ENCODE measurements around the gene SNRPN.

DNA sequence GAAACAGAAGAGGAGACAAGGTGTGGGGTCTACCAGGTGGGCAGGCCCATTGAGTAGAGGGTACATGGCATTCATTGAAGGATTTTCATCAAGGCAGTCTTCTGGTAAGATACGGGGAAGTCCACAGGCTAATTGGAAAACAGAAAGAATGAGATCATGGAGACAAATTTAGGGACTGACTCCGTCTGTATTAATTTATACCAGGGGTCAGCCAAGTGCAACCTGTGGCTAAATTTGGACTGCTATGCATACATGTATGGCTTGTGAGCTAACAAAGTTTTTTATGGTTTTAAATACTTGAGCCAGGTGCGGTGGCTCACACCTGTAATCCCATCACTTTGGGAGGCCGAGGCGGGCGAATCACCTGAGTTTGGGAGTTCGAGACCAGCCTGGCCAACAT lies 21.1 kb upstream of the SNRPN start:
- TF ChIP-seq POLR2AphosphoS5 (IDR thresholded peaks at IDR 0.05) (no peak), POLR2A (IDR thresholded peaks at IDR 0.05) (no peak)
- TF ChIP-seq, protein P1, sequence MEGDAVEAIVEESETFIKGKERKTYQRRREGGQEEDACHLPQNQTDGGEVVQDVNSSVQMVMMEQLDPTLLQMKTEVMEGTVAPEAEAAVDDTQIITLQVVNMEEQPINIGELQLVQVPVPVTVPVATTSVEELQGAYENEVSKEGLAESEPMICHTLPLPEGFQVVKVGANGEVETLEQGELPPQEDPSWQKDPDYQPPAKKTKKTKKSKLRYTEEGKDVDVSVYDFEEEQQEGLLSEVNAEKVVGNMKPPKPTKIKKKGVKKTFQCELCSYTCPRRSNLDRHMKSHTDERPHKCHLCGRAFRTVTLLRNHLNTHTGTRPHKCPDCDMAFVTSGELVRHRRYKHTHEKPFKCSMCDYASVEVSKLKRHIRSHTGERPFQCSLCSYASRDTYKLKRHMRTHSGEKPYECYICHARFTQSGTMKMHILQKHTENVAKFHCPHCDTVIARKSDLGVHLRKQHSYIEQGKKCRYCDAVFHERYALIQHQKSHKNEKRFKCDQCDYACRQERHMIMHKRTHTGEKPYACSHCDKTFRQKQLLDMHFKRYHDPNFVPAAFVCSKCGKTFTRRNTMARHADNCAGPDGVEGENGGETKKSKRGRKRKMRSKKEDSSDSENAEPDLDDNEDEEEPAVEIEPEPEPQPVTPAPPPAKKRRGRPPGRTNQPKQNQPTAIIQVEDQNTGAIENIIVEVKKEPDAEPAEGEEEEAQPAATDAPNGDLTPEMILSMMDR (IDR thresholded peaks at IDR 0.05): no peak
